ENCODE measurements around the gene KRT71.

The KRT71 gene

DNA sequence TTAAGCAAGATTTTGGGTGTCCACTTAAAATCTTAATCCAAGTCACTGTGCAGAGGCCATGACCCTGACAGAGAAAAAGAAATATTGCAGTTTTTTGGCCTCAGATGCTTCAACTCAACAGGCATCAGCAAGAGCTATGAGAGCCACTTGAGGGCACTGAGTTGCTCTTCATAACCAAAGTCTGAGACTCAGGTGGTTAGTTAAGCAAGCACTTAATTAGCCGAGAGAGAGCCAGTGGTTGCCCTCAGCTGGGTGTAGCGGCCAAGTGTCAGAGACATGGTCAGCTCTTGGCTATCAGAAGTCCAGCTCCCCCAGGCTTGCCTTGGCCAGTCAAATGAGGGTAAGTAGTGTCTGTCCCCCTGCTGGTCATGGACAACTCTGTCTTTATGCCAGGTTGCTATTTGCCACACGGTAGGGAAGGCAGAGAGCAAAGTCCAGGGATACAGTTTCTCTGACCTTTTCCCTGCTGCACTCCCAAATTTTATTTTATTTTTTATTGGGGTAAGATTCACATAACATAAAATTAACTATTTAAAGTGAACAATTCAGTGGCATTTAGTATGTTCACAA is 9.0 kb upstream of the KRT71 start:
- ATAC-seq, result no peak
- peaks cover 17% of the 10 kb centered on the region for H3K27me3 Mint-ChIP-seq
- H3K9me3 Mint-ChIP-seq, result no peaks in the 10 kb centered on the region
- no peaks in the 10 kb centered on the region for H3K36me3 Mint-ChIP-seq (ENCODE audit: low read depth)
- H3K27ac Mint-ChIP-seq, result no peak overlapping the region
- no peak overlapping the region for H3K4me3 Mint-ChIP-seq
- peaks cover 5% of the 10 kb centered on the region for H3K4me1 Mint-ChIP-seq
- DNase-seq, result no peak

DNA sequence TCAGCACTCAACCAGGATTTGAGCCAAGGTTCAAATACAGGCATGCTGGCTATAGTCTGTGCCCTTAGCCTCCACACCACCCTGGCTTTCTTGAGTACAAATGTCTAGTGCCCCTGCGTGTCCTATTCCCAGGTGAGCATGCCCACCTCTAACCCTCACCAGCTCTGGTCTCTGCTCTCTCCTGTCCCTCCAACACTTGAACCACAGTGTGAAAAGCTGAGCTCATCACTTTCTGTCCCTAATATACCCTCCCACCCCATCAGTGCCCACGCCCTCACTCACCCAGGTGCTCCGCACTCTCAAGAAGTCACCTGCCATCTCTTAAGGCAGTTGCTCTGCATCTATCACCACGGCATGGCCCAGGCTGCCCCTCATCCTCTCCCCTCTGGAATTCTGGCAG is 7.0 kb upstream of the KRT71 start:
- Mint-ChIP-seq H3K4me1 (peaks cover 5% of the 10 kb centered on the region), H3K9me3 (no peaks in the 10 kb centered on the region), H3K4me3 (no peak overlapping the region), H3K36me3 (ENCODE audit: low read depth) (no peaks in the 10 kb centered on the region), H3K27ac (no peak overlapping the region), H3K27me3 (peaks cover 13% of the 10 kb centered on the region)
- ATAC-seq, result no peak
- no peak for DNase-seq

DNA sequence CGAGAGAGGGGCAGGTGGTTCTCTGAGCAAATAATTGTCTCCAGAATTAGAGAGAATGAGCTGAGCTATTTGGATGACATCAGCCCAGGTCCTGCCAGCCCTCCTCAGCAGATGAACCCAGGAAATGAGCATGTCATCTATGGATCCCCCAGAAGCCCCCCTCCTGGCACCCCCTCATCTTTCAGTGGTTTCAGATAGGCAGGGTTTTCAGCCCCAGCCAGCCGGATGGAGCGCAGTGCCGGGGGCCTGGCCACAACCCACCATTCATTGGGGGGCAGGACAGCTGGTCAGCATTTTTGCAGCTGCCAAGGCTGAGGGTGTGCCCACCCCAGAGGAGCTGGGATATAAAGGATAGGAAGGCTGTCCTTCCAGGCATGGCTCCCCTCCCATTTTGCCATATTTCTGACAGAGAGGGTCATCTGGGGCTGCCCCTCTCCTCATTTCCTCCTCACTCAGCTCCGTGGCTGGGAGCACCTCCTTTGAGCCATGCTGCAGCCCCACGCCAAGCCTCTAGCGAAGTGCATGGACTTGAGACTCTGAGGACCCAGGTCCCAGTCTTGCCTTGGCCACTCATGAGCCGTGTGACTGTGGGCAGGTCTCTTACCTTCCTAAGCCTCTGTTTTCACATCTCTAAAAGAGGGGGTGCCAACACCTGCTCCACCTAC is 6.0 kb upstream of the KRT71 start:
- H3K4me1 Mint-ChIP-seq, result peaks cover 5% of the 10 kb centered on the region
- no peak overlapping the region for H3K27ac Mint-ChIP-seq
- DNase-seq (no peak), ATAC-seq (no peak)
- H3K36me3 Mint-ChIP-seq (ENCODE audit: low read depth), result no peaks in the 10 kb centered on the region
- H3K9me3 Mint-ChIP-seq, result no peaks in the 10 kb centered on the region
- H3K27me3 Mint-ChIP-seq, result peaks cover 15% of the 10 kb centered on the region
- no peak overlapping the region for H3K4me3 Mint-ChIP-seq

DNA sequence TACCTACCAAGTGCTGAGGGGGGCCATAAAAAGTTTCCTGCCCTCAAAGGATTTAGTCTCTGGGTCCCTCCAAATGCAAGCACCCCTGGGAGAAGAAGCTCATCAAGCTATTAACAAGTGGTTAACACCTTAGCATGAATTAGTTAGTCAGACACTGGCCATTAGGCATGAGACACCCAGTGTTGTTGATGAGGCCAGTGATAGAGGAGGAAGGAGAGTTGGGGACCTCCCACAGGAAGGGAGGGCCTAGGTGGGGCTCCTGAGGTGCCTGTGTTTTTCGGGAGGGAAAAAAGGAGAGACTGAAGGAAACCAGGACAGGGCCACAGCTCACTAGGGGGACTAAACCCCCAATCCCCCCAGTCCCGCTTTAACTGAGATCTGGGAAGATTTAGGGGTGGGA is 4.5 kb upstream of the KRT71 start:
- H3K4me1 Mint-ChIP-seq, result peaks cover 5% of the 10 kb centered on the region
- ATAC-seq, result no peak
- no peak for DNase-seq
- H3K27me3 Mint-ChIP-seq, result peaks cover 15% of the 10 kb centered on the region
- H3K9me3 Mint-ChIP-seq, result no peaks in the 10 kb centered on the region
- no peak overlapping the region for H3K27ac Mint-ChIP-seq
- no peaks in the 10 kb centered on the region for H3K36me3 Mint-ChIP-seq (ENCODE audit: low read depth)
- H3K4me3 Mint-ChIP-seq, result no peak overlapping the region

DNA sequence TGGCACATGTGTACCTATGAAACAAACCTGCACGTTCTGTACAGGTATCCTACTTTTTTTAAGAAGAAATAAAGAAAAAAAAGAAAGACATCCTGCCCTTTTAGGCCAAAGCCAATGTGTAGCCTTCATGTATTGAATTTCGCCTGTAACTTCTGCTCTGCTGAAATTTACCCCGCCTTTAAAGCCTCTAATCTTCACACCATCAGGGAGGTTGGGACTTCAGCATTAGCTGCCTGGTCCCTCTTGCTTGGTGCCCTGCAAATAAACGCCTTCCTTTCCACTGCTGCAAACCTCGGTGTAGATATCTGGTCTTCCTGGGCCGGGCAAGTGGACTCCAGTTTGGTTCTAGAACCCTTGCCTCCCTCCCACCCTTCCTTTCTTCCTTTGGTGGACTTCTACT is 2.6 kb upstream of the KRT71 start:
- Mint-ChIP-seq H3K36me3 (ENCODE audit: low read depth) (no peaks in the 10 kb centered on the region), H3K9me3 (no peaks in the 10 kb centered on the region), H3K4me1 (peaks cover 5% of the 10 kb centered on the region), H3K27ac (no peak overlapping the region), H3K27me3 (peaks cover 8% of the 10 kb centered on the region), H3K4me3 (no peak overlapping the region)
- ATAC-seq (no peak), DNase-seq (no peak)

DNA sequence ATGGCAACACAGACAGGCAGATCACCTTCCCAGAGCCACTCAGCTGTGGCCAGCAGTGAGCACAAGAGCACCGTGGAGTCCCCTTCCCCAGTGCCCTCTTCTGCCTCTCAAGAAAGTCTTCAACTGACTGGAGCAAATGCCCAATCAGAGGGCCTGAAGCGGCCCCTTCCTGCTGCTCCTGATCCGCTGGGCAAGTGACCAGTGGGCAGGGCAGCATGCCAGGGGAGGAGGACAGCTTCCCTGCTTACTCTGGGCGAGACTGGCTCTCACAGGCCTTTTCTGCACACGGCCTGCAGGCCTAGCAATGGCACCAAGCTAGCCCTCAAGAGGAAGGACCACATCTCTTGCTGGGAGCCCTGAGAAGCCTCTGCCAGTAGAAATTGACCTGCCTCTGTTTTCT is 890 bp downstream of the KRT71 start:
- Mint-ChIP-seq H3K36me3 (ENCODE audit: low read depth) (no peaks in the 10 kb centered on the region), H3K4me3 (no peak overlapping the region), H3K4me1 (no peaks in the 10 kb centered on the region), H3K27me3 (peaks cover 2% of the 10 kb centered on the region), H3K9me3 (no peaks in the 10 kb centered on the region), H3K27ac (no peak overlapping the region)
- ATAC-seq (no peak), DNase-seq (no peak)

DNA sequence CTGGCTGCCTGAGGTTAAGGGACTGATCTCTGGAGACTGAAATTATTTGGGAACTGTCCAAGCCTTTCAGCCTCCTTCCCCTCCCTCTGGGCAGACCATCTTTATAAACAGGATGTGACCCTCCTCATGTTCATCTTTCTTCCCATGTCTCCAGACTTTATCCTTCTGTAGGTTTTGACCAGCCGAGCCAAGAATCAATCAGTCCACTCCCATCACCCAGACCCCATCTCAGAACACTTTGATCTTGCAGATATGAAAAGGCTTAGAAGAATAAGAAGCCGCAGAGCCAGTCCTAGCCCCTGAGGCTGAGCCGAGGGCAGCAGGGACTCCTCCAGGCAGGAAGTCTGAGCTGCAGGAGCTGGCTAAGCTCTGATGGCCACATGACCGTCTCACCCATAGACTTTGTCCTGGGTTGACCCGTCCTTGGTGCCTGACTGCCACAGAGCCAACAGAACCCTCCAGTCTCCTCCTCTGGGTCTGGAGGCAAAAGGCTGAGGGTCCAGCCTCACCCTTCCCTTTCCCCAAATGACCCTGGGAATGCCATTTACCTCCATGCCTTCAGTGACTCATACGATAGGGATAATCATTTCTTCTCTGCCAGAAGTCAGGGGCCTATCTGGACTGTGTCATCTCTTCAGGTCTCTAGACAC is 1.6 kb downstream of the KRT71 start:
- ATAC-seq, result no peak
- no peaks in the 10 kb centered on the region for H3K9me3 Mint-ChIP-seq
- H3K4me3 Mint-ChIP-seq, result no peak overlapping the region

DNA sequence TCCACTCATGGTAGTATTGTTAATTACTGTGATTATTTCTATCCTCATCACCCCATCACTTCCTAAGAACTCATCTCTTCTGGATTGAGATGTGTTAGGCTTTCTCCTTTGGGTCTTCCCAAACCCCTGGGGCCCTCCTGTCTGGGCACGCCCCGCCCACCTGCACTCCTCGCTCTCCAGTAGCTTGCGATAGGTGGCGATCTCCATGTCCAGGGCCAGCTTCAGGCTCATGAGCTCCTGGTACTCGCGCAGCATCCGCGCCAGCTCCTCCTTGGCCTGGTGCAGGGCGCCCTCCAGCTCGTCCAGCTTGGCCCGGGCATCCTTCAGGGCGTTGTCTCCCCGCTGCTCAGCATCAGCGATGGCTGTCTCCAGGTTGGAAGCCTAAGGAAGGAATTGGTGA is 6.8 kb downstream of the KRT71 start:
- Mint-ChIP-seq H3K36me3 (ENCODE audit: low read depth) (no peaks in the 10 kb centered on the region), H3K9me3 (no peaks in the 10 kb centered on the region), H3K27ac (no peak overlapping the region), H3K4me3 (no peak overlapping the region), H3K4me1 (peaks cover 6% of the 10 kb centered on the region), H3K27me3 (no peaks in the 10 kb centered on the region)
- ATAC-seq (no peak), DNase-seq (no peak)

More for the DNA sequence above, 1.6 kb downstream of the KRT71 start:
- peaks cover 2% of the 10 kb centered on the region for H3K27me3 Mint-ChIP-seq
- no peak overlapping the region for H3K27ac Mint-ChIP-seq
- no peak for DNase-seq
- H3K36me3 Mint-ChIP-seq (ENCODE audit: low read depth), result no peaks in the 10 kb centered on the region
- H3K4me1 Mint-ChIP-seq, result no peaks in the 10 kb centered on the region

DNA sequence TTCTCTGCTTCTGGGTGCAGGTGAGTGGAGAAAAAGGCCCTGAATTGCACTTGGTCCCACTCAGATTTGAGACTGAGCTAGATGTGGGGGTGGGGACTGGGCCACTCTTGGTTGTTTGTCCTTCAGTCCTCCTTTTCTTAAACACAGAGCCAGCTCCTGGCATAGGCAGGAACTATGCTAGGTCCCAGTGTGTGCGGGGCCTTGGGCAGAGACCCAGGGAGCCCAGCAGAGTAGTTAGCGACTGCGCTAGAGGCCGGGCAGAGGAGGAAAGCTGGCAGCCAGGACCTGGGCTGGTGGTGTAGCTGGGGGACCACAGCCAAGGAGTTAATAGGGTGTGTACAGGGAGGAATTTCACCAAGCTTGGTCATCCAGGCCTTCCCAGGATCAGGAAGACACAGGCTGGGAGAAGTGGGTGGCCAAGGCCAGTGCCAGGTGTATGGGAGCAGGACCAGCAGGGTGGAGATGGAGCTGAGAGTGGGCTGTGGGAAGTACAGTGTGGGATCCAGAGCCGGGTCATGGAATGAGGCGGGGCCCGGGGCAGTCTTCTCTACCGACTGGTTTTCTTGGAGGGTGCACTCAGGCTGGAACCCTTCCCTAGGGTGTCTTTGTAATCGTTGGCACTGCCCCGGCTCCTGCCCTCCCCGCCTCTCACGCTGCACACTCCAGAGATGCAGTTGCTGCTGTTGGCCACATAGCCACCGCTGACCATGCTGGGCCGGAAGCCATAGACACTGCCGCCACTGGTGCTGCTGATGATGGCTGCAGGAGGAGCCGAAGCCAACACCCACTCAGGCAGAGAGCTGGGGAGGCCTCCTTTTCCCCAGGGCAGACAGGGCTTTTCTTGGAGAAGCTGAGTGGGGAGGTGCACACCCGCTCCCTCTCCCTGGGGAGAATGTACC is 8.7 kb downstream of the KRT71 start:
- ATAC-seq (no peak), DNase-seq (no peak)
- H3K9me3 Mint-ChIP-seq, result no peaks in the 10 kb centered on the region
- H3K4me1 Mint-ChIP-seq, result peaks cover 6% of the 10 kb centered on the region
- H3K36me3 Mint-ChIP-seq (ENCODE audit: low read depth), result no peaks in the 10 kb centered on the region
- H3K27ac Mint-ChIP-seq, result no peak overlapping the region
- H3K27me3 Mint-ChIP-seq, result no peaks in the 10 kb centered on the region
- no peak overlapping the region for H3K4me3 Mint-ChIP-seq

DNA sequence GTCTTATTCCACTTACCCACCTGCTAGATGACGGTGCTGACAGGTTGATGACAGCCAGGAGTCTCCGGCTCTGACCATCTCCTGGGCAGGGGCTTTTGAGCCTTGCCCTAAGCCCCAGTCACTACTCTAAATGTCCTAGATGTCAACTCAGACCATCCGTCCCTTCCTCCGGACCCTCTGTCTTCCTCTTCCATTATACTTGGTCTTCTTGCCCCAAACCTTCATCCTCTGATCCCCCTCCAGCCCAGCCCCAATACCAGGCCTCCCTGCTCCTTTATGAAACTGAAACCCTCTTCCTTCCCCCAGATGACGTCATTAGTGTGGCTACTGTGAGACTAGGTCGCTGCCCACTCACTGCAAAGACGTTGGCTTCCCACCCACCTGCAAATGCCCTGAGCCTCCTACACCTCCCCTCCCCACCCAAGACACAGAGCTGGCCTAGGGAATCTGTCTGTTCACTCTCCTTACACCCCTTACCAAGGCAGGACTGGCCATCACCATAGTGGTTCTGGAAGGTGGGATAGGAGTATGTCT is 10.1 kb downstream of the KRT71 start:
- H3K27me3 Mint-ChIP-seq, result no peaks in the 10 kb centered on the region
- peak overlapping the region; percentile 10 for H3K27ac Mint-ChIP-seq
- no peaks in the 10 kb centered on the region for H3K36me3 Mint-ChIP-seq (ENCODE audit: low read depth)
- ATAC-seq, result no peak
- no peaks in the 10 kb centered on the region for H3K9me3 Mint-ChIP-seq
- H3K4me3 Mint-ChIP-seq, result no peak overlapping the region
- peaks cover 6% of the 10 kb centered on the region for H3K4me1 Mint-ChIP-seq
- no peak for DNase-seq

DNA sequence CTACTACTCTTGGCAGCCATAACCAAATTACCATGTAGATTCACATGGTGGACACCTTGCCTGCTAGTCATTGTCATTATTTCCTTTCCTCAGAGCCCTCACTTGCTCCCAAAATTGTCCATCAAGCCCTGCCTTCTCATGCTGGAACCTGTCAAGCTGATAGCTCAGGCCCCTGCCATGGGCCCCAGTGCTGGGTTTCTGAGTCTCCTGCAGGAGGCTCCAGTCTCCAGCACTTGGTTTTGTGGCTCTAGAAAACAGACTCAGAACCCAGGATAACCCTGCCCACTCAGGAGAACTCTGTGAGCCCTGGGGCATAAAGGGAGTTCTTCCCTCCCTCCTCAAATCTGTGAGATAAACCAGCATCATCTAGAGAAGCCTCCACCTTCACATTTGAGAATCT is 10.8 kb downstream of the KRT71 start:
- peaks cover 6% of the 10 kb centered on the region for H3K4me1 Mint-ChIP-seq
- H3K36me3 Mint-ChIP-seq (ENCODE audit: low read depth), result no peaks in the 10 kb centered on the region
- H3K4me3 Mint-ChIP-seq, result no peak overlapping the region
- no peaks in the 10 kb centered on the region for H3K9me3 Mint-ChIP-seq
- no peak overlapping the region for H3K27ac Mint-ChIP-seq
- DNase-seq (no peak), ATAC-seq (no peak)
- H3K27me3 Mint-ChIP-seq, result no peaks in the 10 kb centered on the region

DNA sequence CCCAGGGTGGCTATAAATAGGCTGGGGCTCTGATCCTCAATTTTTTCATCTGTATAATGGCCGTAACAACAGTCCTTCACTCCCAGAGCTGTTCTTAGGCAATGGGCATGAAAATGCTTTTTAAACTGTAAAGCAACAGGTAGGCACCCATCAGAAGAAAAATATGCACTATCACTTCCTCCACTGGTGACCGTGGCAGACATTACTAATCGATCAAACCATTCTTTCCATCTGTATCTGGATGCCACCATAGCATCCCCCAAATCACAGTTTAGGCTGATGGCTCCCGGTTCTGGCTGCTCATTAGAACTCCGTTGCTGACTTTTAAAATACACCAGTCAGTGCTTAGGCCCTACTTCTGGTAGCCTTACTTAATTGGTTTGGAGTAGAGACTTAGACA is 11.2 kb downstream of the KRT71 start:
- no peak for DNase-seq
- Mint-ChIP-seq H3K4me1 (peaks cover 6% of the 10 kb centered on the region), H3K4me3 (no peak overlapping the region), H3K9me3 (no peaks in the 10 kb centered on the region), H3K27ac (no peak overlapping the region), H3K27me3 (no peaks in the 10 kb centered on the region), H3K36me3 (ENCODE audit: low read depth) (no peaks in the 10 kb centered on the region)
- no peak for ATAC-seq

DNA sequence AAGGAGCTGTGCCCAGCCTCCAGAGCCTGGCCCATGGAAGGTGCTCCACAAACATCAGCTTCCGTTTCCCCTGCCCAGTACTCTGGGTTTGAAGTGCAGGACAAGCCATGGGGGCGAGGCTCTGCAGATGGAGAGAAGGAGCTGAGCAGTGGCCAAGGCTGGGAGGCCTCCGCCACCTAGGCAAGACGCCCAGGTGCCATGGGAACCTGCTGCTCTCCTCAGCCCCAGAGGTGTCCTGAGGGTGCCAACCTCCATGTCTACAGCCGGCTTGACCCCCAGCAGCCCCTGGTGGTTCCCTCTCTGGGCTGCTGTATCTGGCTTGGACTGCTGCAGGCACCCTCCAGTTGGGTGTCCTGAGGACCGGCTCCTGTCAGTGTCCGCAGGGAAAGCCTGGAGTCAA is 12.4 kb downstream of the KRT71 start:
- Mint-ChIP-seq H3K4me3 (no peak overlapping the region), H3K36me3 (ENCODE audit: low read depth) (no peaks in the 10 kb centered on the region), H3K27me3 (no peaks in the 10 kb centered on the region), H3K27ac (no peak overlapping the region), H3K4me1 (peaks cover 6% of the 10 kb centered on the region), H3K9me3 (no peaks in the 10 kb centered on the region)
- ATAC-seq (no peak), DNase-seq (no peak)

DNA sequence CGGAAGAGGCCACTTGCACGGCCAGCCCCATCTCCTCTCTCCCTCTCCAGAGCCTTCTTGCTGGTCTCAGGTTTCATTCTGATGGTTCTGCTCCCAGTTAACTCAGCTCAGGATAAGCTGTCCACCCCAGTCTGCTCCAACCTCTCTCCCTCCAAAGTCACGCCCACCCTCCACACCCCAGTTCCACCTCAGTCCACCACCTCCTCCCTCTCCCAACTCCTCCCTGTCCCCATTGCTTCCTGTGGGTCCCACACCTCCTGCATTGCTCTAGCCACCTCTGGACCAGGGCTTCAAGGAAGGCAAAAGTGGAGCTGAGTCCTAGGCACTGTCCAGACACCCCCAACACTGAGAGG is 13.1 kb downstream of the KRT71 start:
- no peak overlapping the region for H3K4me3 Mint-ChIP-seq
- no peaks in the 10 kb centered on the region for H3K36me3 Mint-ChIP-seq (ENCODE audit: low read depth)
- ATAC-seq (no peak), DNase-seq (no peak)
- no peak overlapping the region for H3K27ac Mint-ChIP-seq
- peaks cover 6% of the 10 kb centered on the region for H3K4me1 Mint-ChIP-seq
- H3K27me3 Mint-ChIP-seq, result no peaks in the 10 kb centered on the region
- H3K9me3 Mint-ChIP-seq, result no peaks in the 10 kb centered on the region
